Cardiac muscle cell (in vitro differentiated cells and primary cell): ENCODE data around the gene ACKR3. TPM values are rescaled to one million over a fixed set of nuclear protein-coding genes. Genes with fewer than 3 reads are reported as not detected.

Source experiments
- DNase-seq, 2 donors: peaks; one replicate each; pipeline versions ENCODE4 v3.0.0 to v3.0.0-alpha.2; 2010 to 2017; ENCODE audit warnings: low read depth in 1 of 2, low spot score in 1 of 2
- H3K27ac ChIP-seq: fragments of 200-600 bp; sonication (generic); 2 replicates; pipeline ENCODE4 v1.5.1; 2016
- H3K27me3 ChIP-seq: fragments of 200-600 bp; sonication (generic); 2 replicates; pipeline ENCODE4 v1.6.0; 2016; ENCODE audit warnings: control low read depth
- H3K36me3 ChIP-seq: fragments of 200-600 bp; sonication (generic); 2 replicates; pipeline ENCODE4 v1.5.1; 2016; ENCODE audit warnings: control low read depth
- H3K4me1 ChIP-seq: fragments of 200-600 bp; sonication (generic); 2 replicates; pipeline ENCODE4 v1.8.1; 2017; ENCODE audit warnings: low read depth, mild to moderate bottlenecking, mixed run types
- H3K4me3 ChIP-seq: fragments of 200-600 bp; sonication (generic); 2 replicates; pipeline ENCODE4 v1.5.1; 2016; ENCODE audit warnings: mild to moderate bottlenecking
- H3K9me3 ChIP-seq: fragments of 200-600 bp; sonication (generic); 2 replicates; pipeline ENCODE4 v1.5.1; 2017; ENCODE audit warnings: low read depth, mild to moderate bottlenecking, control low read depth
- CTCF ChIP-seq: IDR thresholded peaks from 2 replicates; pipeline ENCODE4 v1.5.1; 2012; ENCODE audit warnings: low read depth, mild to moderate bottlenecking, low read length
- polyA plus RNA-seq: library from polyadenylated mRNA; unstranded; fragments of >200 nt; fragmentation: Nextera tagmentation; extraction: Ambion mirVana; gene quantifications from 2 replicates; pipeline ENCODE4 v1.2.1, GENCODE V29; 2016
- total RNA-seq: library from RNA; depleted of rRNA; stranded (reverse); fragments of >200 nt; gene quantifications from 2 replicates; pipeline ENCODE4 v1.2.3, GENCODE V29; 2016

ACKR3 gene
- total and polyA plus RNA-seq, 2 experiments from 2014 or later = 2.5 to 5.7 TPM

GRCh38 chr2:236574000-236574399 is 4.4 kb downstream of the ACKR3 start:
- no peaks in the 10 kb centered on the region for H3K36me3 ChIP-seq
- DNase-seq = no peak
- no peak overlapping the region for H3K27ac ChIP-seq
- H3K4me3 ChIP-seq = no peak overlapping the region
- H3K4me1 ChIP-seq = peaks cover 60% of the 10 kb centered on the region
- H3K9me3 ChIP-seq = no peaks in the 10 kb centered on the region
- H3K27me3 ChIP-seq = no peaks in the 10 kb centered on the region
- no peak for TF ChIP-seq CTCF

- no peak overlapping the region for H3K4me3 ChIP-seq
Observed at GRCh38 chr2:236574424-236575145, 5.0 kb downstream of the ACKR3 start.

GRCh38 chr2:236575510-236575909 is 5.9 kb downstream of the ACKR3 start:
- Histone ChIP-seq H3K27ac (no peak overlapping the region), H3K27me3 (no peaks in the 10 kb centered on the region), H3K9me3 (no peaks in the 10 kb centered on the region), H3K4me3 (no peak overlapping the region), H3K36me3 (no peaks in the 10 kb centered on the region), H3K4me1 (peaks cover 45% of the 10 kb centered on the region)
- no peak for TF ChIP-seq CTCF
- no peak for DNase-seq

More at GRCh38 chr2:236574424-236575145, 5.0 kb downstream of the ACKR3 start:
- Histone ChIP-seq H3K27ac (no peak overlapping the region), H3K27me3 (no peaks in the 10 kb centered on the region), H3K9me3 (no peaks in the 10 kb centered on the region), H3K36me3 (no peaks in the 10 kb centered on the region), H3K4me1 (peaks cover 54% of the 10 kb centered on the region)
- DNase-seq = no peak
- no peak for TF ChIP-seq CTCF

GRCh38 chr2:236576087-236576486 is 6.5 kb downstream of the ACKR3 start:
- peaks cover 39% of the 10 kb centered on the region for H3K4me1 ChIP-seq
- peak in 1 of 2 donors; percentile 73 for DNase-seq
- H3K27ac ChIP-seq = no peak overlapping the region
- H3K27me3 ChIP-seq = no peaks in the 10 kb centered on the region
- no peaks in the 10 kb centered on the region for H3K36me3 ChIP-seq
- H3K9me3 ChIP-seq = no peaks in the 10 kb centered on the region
- H3K4me3 ChIP-seq = no peak overlapping the region
- TF ChIP-seq CTCF = no peak

- H3K9me3 ChIP-seq = no peaks in the 10 kb centered on the region
- DNase-seq = no peak
- no peak overlapping the region for H3K4me3 ChIP-seq
- H3K36me3 ChIP-seq = no peaks in the 10 kb centered on the region
- no peak for TF ChIP-seq CTCF
- H3K4me1 ChIP-seq = peaks cover 30% of the 10 kb centered on the region
- no peaks in the 10 kb centered on the region for H3K27me3 ChIP-seq
- no peak overlapping the region for H3K27ac ChIP-seq
Observed at GRCh38 chr2:236576953-236577352, 7.3 kb downstream of the ACKR3 start.
